NCI-H748 treated with DMSO at 0.1 percent for 48 hours (cell line): ENCODE measurements around the gene MBD6.
"Not testable (repeated sequence)": the region's sequence is repeated elsewhere in the genome, so short reads cannot be mapped to it uniquely, and the experiment has no call there.

Source experiments
- DNase-seq: peaks from one replicate; lab custom pipeline; 2025; lab: John Stamatoyannopoulos, UW

MBD6 gene

DNA sequence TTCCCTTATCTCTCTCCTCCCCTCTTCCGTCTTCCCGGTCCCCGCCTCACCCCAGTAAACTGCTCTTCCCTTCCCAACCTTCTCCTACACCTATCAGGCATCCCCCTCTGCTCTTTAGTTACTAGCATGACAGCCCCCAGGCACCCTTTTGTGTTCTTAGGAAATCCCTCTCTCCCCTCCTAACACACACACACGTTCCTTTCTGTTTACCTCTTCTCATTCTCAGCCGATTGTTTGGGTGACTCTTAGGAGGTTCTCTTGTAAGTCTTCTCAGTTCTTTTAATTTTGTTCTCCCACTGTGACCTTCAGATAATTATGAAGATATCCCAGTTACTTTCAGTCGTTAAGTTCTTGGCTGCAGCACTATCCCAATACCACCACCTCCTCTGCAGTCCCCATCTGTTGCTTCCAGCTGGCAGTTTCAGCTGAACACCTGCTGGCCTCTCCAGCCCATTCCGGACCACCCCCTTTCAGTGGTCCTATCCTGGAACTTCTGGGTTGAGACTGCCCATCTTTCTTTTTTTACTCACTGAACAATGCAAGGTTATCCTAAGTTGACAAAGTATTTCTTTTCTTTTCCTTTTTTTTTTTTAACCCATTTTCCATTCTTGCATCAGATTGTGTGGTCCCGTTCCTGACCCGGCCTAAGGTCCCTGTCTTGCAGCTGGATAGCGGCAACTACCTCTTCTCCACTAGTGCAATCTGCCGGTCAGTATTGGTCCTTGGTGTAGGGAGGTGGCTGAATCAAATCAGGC is 34.0 kb upstream of the MBD6 start:
- DNase-seq: no peak

DNA sequence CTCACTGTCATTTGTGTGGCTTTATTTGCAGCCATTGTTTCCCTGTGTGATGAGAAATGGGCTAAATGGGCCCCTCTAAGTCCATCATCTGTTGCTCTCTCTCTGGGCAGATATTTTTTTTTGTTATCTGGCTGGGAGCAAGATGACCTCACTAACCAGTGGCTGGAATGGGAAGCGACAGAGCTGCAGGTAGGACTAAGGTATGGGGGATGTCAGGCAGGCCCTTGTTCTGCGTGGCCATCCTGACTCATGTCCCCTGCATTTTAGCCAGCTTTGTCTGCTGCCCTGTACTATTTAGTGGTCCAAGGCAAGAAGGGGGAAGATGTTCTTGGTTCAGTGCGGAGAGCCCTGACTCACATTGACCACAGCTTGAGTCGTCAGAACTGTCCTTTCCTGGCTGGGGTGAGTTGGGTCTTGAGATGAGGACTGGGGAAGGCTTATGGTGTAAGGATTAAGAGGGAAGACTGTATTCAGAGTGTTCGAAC is 33.4 kb upstream of the MBD6 start:
- DNase-seq: no peak

- DNase-seq: no peak
Observed at GRCh38 chr12:57490126-57490525, 32.5 kb upstream of the MBD6 start.

- no peak for DNase-seq
Observed at GRCh38 chr12:57491393-57492280, 31.0 kb upstream of the MBD6 start.

DNA sequence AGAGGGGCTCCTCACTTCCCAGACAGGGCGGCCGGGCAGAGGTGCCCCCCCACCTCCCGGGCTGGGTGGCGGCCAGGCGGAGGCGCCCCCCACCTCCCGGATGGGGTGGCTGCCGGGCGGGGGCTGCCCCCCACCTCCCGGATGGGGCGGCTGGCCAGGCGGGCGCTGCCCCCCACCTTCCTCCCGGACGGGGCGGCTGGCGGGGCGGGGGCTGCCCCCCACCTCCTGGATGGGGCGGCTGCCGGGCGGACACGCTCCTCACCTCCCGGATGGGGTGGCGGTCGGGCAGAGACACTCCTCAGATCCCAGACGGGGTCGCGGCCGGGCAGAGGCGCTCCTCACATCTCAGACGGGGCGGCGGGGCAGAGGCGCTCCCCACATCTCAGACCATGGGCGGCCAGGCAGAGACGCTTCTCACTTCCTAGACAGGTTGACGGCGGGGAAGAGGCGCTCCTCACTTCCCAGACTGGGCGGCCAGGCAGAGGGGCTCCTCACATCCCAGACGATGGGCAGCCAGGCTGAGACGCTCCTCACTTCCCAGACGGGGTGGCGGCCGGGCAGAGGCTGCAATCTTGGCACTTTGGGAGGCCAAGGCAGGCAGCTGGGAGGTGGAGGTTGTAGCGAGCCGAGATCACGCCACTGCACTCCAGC is 27.4 kb upstream of the MBD6 start:
- DNase-seq: not testable (repeated sequence)

- DNase-seq: no peak
Observed at GRCh38 chr12:57496822-57497221, 25.8 kb upstream of the MBD6 start.

DNA sequence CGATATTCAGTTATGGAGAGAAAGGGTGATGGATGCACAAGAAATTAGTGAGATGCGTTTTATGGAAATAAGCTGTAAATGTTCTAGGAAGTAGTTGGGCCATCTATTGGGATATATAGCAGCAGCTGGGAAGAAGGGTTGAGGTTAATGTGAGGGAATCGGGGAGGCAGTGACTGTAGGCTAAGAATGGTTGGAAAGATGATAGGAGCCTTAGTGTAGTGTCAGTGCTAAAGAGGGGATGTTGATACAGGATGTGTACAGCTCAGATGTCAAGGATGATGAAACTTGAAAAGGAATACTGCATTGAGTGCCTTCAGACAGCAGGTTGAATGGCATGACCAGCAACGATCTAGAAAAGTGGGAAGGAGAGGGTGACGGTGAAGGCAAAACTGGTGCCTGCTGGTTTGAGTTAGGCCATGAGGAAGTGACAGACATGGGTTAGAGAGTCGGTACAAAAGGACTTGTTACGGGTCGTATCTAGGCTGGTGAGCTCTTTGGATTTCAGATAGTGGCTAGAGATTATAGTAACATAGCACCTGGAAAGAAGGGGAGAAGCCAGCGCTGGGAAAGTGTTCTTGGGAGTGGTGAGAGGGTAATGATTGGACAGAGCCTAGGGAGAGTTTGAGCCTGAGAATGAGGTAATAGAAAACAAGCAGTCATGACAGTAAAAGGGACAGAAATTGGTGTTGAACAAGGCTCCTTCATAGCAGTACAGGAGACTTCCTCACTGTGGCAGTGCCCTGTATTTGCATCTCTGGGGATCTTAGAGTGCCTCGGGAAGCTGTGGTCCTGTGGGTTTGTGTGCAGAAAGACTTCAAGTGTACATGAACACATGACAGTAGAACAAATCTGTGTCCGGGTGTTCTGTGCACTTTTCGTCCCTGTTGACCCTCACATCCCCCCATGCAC is 25.1 kb upstream of the MBD6 start:
- DNase-seq: no peak

GRCh38 chr12:57498132-57498502 is 24.5 kb upstream of the MBD6 start:
- DNase-seq: no peak

DNA sequence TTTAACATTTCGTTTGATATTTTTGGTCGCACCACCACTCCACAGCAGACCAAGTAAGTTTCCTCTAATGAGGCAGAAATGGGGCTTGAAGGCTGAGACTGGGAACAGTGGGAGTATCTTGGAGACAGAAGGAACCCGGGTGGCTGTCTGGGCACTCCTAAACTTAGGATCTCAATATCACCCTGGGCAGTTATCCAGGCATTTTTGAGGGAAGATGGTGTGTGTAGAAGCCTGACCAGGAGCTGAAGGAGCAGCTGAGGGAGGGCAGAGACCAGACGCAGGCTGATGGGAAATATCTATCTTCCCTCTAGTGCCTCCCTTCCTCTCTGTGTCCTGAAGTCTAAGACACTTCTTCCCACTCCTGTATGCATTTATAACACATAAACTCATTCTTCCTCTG is 24.1 kb upstream of the MBD6 start:
- DNase-seq: no peak

DNA sequence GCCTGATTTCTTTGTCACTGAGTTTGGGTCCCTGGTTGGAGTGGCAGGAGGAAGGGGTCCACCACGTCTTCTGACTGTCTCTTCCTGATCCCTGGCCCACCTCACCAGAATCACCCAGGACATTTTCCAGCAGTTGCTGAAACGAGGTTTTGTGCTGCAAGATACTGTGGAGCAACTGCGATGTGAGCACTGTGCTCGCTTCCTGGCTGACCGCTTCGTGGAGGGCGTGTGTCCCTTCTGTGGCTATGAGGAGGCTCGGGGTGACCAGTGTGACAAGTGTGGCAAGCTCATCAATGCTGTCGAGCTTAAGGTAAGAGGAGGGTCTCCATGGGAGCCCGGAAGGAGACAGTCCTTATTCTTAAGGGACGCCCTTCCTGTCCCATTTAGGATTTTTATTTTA is 22.4 kb upstream of the MBD6 start:
- no peak for DNase-seq

DNA sequence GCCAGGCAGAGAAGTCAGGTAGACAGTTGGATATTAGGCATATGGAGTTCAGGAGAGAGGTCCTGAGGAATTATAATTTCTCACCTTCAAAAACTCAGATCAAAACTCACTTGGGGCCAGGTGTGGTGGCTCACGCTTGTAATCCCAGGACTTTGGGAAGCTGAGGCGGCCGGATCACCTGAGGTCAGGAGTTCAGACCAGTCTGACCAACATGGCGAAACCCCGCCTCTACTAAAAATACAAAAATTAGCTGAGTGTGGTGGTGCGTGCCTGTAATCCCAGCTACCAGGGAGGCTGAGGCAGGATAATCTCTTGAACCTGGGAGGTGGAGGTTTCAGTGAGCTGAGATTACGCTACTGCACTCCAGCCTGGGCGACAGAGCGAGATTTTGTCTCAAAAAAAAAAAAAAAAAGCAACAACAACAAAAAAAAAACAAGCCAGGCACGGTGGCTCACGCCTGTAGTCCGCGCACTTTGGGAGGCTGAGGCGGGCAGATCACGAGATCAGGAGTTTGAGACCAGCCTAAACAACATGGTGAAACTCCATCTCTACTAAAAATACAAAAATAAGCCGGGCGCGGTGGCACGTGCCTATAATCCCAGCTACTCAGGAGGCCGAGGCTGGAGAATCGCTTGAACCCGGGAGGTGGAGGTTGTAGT is 20.2 kb upstream of the MBD6 start:
- not testable (repeated sequence) for DNase-seq

DNA sequence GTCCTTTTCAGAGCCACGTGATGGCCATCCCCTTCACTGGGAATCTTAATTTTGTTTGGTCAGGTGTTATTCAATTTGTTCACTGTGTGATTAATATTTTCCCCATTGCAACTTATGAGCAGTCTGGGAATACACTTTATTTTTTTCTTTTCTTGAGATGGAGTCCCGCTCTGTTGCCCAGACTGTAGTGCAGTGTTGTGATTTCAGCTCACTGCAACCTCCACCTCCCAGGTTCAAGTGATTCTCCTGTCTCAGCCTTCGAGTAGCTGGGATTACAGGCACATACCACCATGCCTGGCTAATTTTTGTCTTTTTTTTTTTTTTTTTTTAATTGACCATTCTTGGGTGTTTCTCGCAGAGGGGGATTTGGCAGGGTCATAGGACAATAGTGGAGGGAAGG is 16.1 kb upstream of the MBD6 start:
- DNase-seq: not testable (repeated sequence)

DNA sequence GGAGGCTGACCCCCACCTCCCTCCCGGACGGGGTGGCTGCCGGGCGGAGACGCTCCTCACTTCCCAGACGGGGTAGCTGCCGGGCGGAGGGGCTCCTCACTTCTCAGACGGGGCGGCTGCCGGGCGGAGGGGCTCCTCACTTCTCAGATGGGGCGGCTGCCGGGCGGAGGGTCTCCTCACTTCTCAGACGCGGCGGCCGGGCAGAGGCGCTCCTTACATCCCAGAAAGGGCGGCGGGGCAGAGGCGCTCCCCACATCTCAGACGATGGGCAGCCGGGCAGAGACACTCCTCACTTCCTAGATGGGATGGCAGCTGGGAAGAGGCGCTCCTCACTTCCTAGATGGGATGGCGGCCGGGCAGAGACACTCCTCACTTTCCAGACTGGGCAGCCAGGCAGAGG is 14.8 kb upstream of the MBD6 start:
- DNase-seq: not testable (repeated sequence)

- DNase-seq: no peak
Observed at GRCh38 chr12:57511161-57511560, 11.5 kb upstream of the MBD6 start.

GRCh38 chr12:57511588-57512325 is 10.9 kb upstream of the MBD6 start:
- no peak for DNase-seq

DNA sequence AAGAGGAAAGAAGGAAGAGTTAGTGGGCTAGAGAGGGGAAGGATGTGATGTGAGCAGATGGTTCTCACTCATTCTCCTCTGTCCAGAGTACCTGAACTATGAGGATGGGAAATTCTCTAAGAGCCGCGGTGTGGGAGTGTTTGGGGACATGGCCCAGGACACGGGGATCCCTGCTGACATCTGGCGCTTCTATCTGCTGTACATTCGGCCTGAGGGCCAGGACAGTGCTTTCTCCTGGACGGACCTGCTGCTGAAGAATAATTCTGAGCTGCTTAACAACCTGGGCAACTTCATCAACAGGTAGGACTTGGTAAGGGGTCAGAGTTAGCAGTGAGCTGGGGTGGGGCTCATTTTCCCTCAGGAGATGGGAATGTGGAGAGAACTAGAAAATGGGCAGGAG is 10.0 kb upstream of the MBD6 start:
- no peak for DNase-seq

DNA sequence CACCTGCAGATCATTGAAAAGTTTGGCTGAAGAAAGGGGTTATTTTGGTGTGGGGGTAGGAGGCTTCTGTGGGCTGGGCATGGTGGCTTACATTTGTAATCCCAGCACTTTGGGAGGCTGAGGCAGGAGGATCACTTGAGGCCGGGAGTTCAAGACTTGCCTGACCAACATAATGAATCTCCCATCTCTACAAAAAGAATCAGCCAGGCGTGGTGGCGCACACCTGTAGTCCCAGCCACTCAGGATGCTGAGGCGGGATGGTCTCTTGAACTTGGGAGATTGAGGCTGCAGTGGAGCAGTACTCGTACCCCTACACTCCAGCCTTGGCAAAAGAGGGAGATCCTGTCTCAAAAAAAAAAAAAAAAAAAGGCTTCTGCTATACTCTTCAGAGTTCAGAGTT is 9.4 kb upstream of the MBD6 start:
- no peak for DNase-seq

- DNase-seq: not testable (repeated sequence)
Observed at GRCh38 chr12:57513677-57514076, 8.9 kb upstream of the MBD6 start.

DNA sequence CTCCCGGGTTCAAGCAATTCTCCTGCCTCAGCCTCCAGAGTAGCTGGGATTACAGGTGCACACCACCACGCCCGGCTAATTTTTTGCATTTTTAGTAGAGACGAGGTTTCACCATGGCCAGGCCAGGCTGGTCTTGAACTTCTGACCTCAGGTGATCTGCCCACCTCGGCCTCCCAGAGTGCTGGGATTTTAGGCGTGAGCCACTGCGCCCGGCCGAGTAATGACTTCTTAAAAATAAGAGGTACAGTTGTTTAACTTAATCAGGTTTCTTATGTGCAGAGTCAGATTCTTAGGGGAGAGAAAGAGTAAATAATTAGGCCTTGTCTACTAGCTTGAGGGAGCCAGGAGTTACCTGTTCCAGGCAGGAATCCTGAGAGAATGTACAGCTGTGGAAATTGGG is 8.4 kb upstream of the MBD6 start:
- DNase-seq: not testable (repeated sequence)

DNA sequence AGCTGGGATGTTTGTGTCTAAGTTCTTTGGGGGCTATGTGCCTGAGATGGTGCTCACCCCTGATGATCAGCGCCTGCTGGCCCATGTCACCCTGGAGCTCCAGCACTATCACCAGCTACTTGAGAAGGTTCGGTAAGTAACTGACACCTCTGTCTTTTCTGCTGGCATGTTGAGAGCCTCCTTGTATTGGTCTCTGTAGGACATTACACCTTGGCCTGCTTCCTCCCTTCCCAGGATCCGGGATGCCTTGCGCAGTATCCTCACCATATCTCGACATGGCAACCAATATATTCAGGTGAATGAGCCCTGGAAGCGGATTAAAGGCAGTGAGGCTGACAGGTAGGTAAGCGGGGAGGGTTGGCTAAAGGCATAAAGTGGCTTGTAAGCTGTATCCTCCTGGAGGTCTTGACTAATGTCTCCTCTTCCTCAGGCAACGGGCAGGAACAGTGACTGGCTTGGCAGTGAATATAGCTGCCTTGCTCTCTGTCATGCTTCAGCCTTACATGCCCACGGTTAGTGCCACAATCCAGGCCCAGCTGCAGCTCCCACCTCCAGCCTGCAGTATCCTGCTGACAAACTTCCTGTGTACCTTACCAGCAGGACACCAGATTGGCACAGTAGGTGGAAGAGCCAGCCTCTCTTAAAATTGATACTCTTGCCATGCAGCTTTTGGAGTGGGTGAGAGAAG is 7.8 kb upstream of the MBD6 start:
- DNase-seq: no peak
